Mucosa of descending colon (tissue), 3 donors: Measurements from ENCODE around the gene TTLL6. TPM values are rescaled to one million over a fixed set of nuclear protein-coding genes. Genes with fewer than 3 reads are reported as not detected.
"Not testable (repeated sequence)": the region's sequence is repeated elsewhere in the genome, so short reads cannot be mapped to it uniquely, and the experiment has no call there.

Experiments used
- ATAC-seq: fragments of 200-7000 bp; cut with Tn5 transposase; one replicate; pipeline ENCODE4 v1.9.1; 2020; ENCODE audit warnings: mild to moderate bottlenecking, moderate library complexity
- DNase-seq, 3 donors: peaks; one replicate each; pipeline ENCODE4 v3.0.0-alpha.2; 2020
- H3K36me3 ChIP-seq: fragments of 200-600 bp; one replicate; pipeline ENCODE4 v1.8.0; 2021; ENCODE audit warnings: low read depth, mild to moderate bottlenecking
- H3K4me1 ChIP-seq: fragments of 200-600 bp; one replicate; pipeline ENCODE4 v1.8.0; 2021; ENCODE audit warnings: low read depth, mild to moderate bottlenecking
- H3K4me3 ChIP-seq: fragments of 200-600 bp; one replicate; pipeline ENCODE4 v1.8.0; 2021; ENCODE audit warnings: mild to moderate bottlenecking
- H3K9me3 ChIP-seq: fragments of 200-600 bp; one replicate; pipeline ENCODE4 v1.8.0; 2021; ENCODE audit warnings: mild to moderate bottlenecking
- intact Hi-C, 2 donors: fragments of 100-400 bp; cut with DNase I in 1 of 2; cut with micrococcal nuclease in 1 of 2; formaldehyde crosslinking; loops; one replicate each; pipeline versions ENCODE4 v1.11.0 to v1.11.1; 2022; cut with DNase I, micrococcal nuclease
- microRNA-seq: library from miRNA; unstranded; fragments of <30 nt; microRNA quantifications from one replicate; pipeline ENCODE4, GENCODE V29; 2019
- total RNA-seq, 3 donors: library from RNA; stranded (reverse); fragmentation: NEBNext Ultra II Directional in 2 of 3; extraction: Animal tissue kit (Norgen Biotek cat#: 25700) in 2 of 3; gene quantifications; one replicate each; pipeline versions ENCODE4 v1.2.1 to v1.2.4, GENCODE V29; 2021 to 2023
- TF ChIP-seq, protein P1 (sequence below): fragments of 200-600 bp; IDR thresholded peaks from one replicate; pipeline ENCODE4 v1.8.0; 2022; ENCODE audit warnings: antibody characterized with exemption, mild to moderate bottlenecking
- donor health status: DM: no; HTN: no; CAD: no; lungs with moderate emphysema.
- donor health status: DM: no; HTN: no; CAD: no.
- donor health status: DM: no; HTN: yes; CAD: no.

Gene TTLL6
- total RNA-seq, 3 donors from 2014 or later, result 10.7 to 25.1 (median 12.2) TPM

DNA sequence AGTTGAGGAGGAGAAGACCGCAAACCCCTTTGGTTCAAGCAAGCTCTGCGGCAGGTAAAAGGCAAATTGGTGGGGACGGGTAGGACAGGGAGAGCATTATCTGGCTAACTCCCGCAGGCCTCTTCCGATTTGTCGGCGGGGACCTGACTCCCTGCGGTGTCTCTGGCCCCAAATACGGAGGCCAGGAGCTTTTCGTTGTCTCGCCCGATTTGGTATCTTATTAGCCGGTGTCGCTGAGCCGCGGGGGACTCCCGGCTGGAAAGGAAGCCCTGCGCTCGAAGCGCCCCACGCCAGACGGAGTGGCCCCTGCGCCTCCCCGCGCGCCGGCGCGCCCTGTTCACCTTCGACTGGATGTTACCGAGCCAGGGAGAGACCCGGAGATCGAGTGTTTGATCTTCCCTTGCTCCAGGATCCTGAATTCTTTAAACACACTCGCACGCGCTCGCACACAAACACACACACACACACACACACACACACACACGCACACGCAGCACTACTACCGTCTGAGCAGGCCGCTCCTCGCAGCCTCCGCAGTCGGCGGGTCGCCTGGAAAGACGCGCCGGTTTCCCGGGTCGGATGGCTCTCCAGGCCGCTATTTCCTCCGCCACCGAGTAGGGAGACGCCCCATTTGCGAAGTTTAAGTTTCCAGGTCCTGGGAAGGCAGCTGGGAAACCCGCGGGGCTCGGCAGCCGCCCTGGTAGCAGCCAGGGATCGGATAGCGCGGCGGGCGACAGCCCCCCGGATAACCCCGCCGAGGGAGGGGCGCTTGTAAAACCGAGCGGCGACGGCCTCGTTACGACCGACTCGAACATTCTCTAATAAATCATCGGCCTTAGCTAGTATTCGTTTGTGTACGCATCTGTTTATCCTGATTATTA is 98.0 kb downstream of the TTLL6 start:
- Histone ChIP-seq H3K36me3 (no peaks in the 10 kb centered on the region), H3K4me3 (peak overlapping the region; percentile 25), H3K4me1 (peaks cover 9% of the 10 kb centered on the region), H3K9me3 (no peaks in the 10 kb centered on the region)
- peak in 2 of 3 donors; percentile 63 to 67 for DNase-seq
- TF ChIP-seq, protein P1, sequence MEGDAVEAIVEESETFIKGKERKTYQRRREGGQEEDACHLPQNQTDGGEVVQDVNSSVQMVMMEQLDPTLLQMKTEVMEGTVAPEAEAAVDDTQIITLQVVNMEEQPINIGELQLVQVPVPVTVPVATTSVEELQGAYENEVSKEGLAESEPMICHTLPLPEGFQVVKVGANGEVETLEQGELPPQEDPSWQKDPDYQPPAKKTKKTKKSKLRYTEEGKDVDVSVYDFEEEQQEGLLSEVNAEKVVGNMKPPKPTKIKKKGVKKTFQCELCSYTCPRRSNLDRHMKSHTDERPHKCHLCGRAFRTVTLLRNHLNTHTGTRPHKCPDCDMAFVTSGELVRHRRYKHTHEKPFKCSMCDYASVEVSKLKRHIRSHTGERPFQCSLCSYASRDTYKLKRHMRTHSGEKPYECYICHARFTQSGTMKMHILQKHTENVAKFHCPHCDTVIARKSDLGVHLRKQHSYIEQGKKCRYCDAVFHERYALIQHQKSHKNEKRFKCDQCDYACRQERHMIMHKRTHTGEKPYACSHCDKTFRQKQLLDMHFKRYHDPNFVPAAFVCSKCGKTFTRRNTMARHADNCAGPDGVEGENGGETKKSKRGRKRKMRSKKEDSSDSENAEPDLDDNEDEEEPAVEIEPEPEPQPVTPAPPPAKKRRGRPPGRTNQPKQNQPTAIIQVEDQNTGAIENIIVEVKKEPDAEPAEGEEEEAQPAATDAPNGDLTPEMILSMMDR, result no peak
- intact Hi-C loops, result no loop called here
- ATAC-seq, result peak; percentile 10

DNA sequence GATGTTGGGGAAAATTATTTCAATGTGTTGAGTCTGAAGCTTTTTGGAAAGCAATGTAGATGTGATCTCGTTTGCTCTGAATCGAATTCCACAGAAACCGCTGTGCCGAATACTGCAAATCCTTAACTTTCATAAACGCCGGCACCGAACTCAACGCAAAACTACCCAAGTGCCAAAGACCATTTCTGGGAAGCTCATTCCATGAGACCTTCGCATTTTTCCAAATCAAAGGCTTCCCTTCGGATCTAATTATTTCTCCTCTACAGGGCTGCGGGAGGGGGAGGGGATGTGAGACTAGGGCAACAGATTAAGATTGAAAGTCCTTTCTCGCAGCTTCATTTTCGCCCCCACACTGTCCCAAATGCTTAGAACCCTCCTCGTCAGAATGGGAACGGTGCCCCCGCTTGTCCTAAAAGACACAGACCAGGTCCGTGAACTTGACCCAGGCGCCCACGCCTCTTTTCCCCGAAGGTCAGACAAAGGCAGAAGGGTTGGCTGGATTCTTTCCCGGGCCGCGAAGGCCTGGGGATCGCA is 98.7 kb downstream of the TTLL6 start:
- DNase-seq (peak in 2 of 3 donors; percentile 51 to 77), ATAC-seq (no peak)
- Histone ChIP-seq H3K4me3 (peak overlapping the region; percentile 25), H3K36me3 (no peaks in the 10 kb centered on the region), H3K9me3 (no peaks in the 10 kb centered on the region), H3K4me1 (peaks cover 6% of the 10 kb centered on the region)
- TF ChIP-seq, protein P1, result no peak
- intact Hi-C loops, result no loop called here

GRCh38 chr17:48717367-48718226 is 99.4 kb downstream of the TTLL6 start:
- TF ChIP-seq, protein P1, result no peak
- Histone ChIP-seq H3K4me3 (no peak overlapping the region), H3K9me3 (no peaks in the 10 kb centered on the region), H3K4me1 (peaks cover 6% of the 10 kb centered on the region), H3K36me3 (no peaks in the 10 kb centered on the region)
- ATAC-seq, result no peak
- peak in 1 of 3 donors; percentile 21 for DNase-seq
- intact Hi-C loops, result no loop called here

GRCh38 chr17:48716549-48716948 is 100.5 kb downstream of the TTLL6 start:
- ATAC-seq, intact Hi-C loops: not testable (repeated sequence)
- DNase-seq, result peak in 1 of 3 donors; percentile 14

GRCh38 chr17:48715496-48716399 is 101.3 kb downstream of the TTLL6 start:
- ATAC-seq, result peak; percentile 33
- H3K36me3 ChIP-seq, result no peaks in the 10 kb centered on the region
- H3K9me3 ChIP-seq, result no peaks in the 10 kb centered on the region
- DNase-seq, result peak in 1 of 3 donors; percentile 48
- intact Hi-C loops, result no loop called here
- no peak overlapping the region for H3K4me3 ChIP-seq
- TF ChIP-seq, protein P1, result no peak
- H3K4me1 ChIP-seq, result peaks cover 6% of the 10 kb centered on the region

More at GRCh38 chr17:48716549-48716948, 100.5 kb downstream of the TTLL6 start:
- not testable (repeated sequence) for H3K4me1 ChIP-seq, H3K4me3 ChIP-seq, H3K36me3 ChIP-seq, H3K9me3 ChIP-seq

Small RNA genes within 50 kb of the gene (microRNA-seq; reads per million reads assigned to microRNA genes)
- gene MIR3185, result not detected

Other genes with a start within 250 kb of the TTLL6 start
- 10 to 100 TPM in 1 of 3 donors, 1 to 10 TPM in 2; 4.5 to 14.6 (median 5.3) TPM for gene HOXB4, start 238.9 kb downstream of the TTLL6 start, total RNA-seq
- 10 to 100 TPM; 42.4 to 64.8 (median 43.4) TPM for gene HOXB3, start 227.0 kb downstream of the TTLL6 start, total RNA-seq
- gene HOXB5, start 223.4 kb downstream of the TTLL6 start, total RNA-seq, result 10 to 100 TPM; 16.2 to 29.3 (median 19.9) TPM
- gene HOXB6, start 212.2 kb downstream of the TTLL6 start, total RNA-seq, result 10 to 100 TPM; 41.3 to 68.8 (median 50.9) TPM
- gene HOXB7, start 206.2 kb downstream of the TTLL6 start, total RNA-seq, result 10 to 100 TPM; 10.9 to 29.1 (median 22.4) TPM
- 1 to 10 TPM; 4.2 to 7.5 (median 5.6) TPM for gene HOXB8, start 201.9 kb downstream of the TTLL6 start, total RNA-seq
- 10 to 100 TPM; 40.1 to 78.4 (median 41.5) TPM for gene HOXB9, start 190.9 kb downstream of the TTLL6 start, total RNA-seq
- gene PRAC1, start 94.7 kb downstream of the TTLL6 start, total RNA-seq, result 100 to 1,000 TPM in 2 of 3 donors, 10 to 100 TPM in 1; 32.2 to 180 (median 137) TPM
- 10 to 100 TPM in 2 of 3 donors, 1 to 10 TPM in 1; 6.6 to 24.0 (median 12.4) TPM for gene PRAC2, start 94.0 kb downstream of the TTLL6 start, total RNA-seq
- gene HOXB13, start 88.5 kb downstream of the TTLL6 start, total RNA-seq, result 10 to 100 TPM; 12.2 to 65.4 (median 48.2) TPM
- 100 to 1,000 TPM; 181 to 296 (median 224) TPM for gene CALCOCO2, start 13.8 kb upstream of the TTLL6 start, total RNA-seq
- 100 to 1,000 TPM; 115 to 223 (median 198) TPM for gene ATP5MC1, start 75.6 kb upstream of the TTLL6 start, total RNA-seq
- 10 to 100 TPM; 67.6 to 70.5 (median 68.1) TPM for gene UBE2Z, start 91.2 kb upstream of the TTLL6 start, total RNA-seq
- 100 to 1,000 TPM in 2 of 3 donors, 10 to 100 TPM in 1; 90.3 to 112 (median 101) TPM for gene SNF8, start 127.6 kb upstream of the TTLL6 start, total RNA-seq
- gene GIP, start 151.4 kb upstream of the TTLL6 start, total RNA-seq, result not detected
- under 1 TPM in 2 of 3 donors, not detected in 1; 0.06 to 0.07 TPM for gene IGF2BP1, start 180.2 kb upstream of the TTLL6 start, total RNA-seq